Stimulated activated CD8-positive, alpha-beta memory T cell treated with anti-CD3 and anti-CD28 coated beads, Interleukin-12 subunit alpha, Interleukin-12 subunit beta, amount 100 ng/mL, for 4 hours (primary cell): ENCODE results near the gene ACSL3.

Source experiments
- DNase-seq: peaks from one replicate; pipeline ENCODE4 v3.0.0-alpha.2; 2020; ENCODE audit warnings: low read depth

The ACSL3 gene

GRCh38 chr2:222942561-222942960 is 81.7 kb downstream of the ACSL3 start:
- no peak for DNase-seq

- DNase-seq = no peak
Observed at GRCh38 chr2:222942977-222943376, 82.1 kb downstream of the ACSL3 start.

- DNase-seq = no peak
Observed at GRCh38 chr2:222943820-222944219, 83.0 kb downstream of the ACSL3 start.

- DNase-seq = no peak
Observed at GRCh38 chr2:222944552-222944951, 83.7 kb downstream of the ACSL3 start.

- no peak for DNase-seq
Observed at GRCh38 chr2:222944971-222945740, 84.3 kb downstream of the ACSL3 start.

DNA sequence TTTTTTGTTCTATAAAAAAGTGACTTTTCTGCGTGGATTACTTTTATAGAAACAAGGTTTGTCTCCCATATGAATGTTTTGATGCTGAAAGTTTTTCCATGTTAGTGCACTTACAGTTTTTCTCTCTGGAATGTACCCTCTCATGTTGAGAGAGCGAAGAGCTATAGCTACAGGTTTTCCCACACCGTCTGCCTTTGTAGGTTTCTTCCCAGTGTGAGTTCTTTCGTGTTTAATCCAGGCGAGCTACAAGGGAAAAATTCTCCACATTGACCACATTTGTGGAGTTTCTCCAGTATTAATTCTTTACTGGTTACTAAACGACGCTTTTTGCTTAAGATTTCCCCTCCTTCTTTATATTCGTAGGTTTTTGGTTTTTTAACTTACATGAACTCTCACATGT is 85.1 kb downstream of the ACSL3 start:
- DNase-seq = no peak

GRCh38 chr2:222946700-222947287 is 86.0 kb downstream of the ACSL3 start:
- no peak for DNase-seq

GRCh38 chr2:222949073-222949472 is 88.2 kb downstream of the ACSL3 start:
- no peak for DNase-seq

GRCh38 chr2:222949690-222950323 is 89.0 kb downstream of the ACSL3 start:
- no peak for DNase-seq

- DNase-seq = no peak
Observed at GRCh38 chr2:222950638-222951285, 89.9 kb downstream of the ACSL3 start.

GRCh38 chr2:222952204-222952603 is 91.4 kb downstream of the ACSL3 start:
- no peak for DNase-seq

- DNase-seq = no peak
Observed at GRCh38 chr2:222955008-222955407, 94.2 kb downstream of the ACSL3 start.

- DNase-seq = no peak
Observed at GRCh38 chr2:222959358-222959757, 98.5 kb downstream of the ACSL3 start.

- no peak for DNase-seq
Observed at GRCh38 chr2:222960126-222960525, 99.3 kb downstream of the ACSL3 start.

DNA sequence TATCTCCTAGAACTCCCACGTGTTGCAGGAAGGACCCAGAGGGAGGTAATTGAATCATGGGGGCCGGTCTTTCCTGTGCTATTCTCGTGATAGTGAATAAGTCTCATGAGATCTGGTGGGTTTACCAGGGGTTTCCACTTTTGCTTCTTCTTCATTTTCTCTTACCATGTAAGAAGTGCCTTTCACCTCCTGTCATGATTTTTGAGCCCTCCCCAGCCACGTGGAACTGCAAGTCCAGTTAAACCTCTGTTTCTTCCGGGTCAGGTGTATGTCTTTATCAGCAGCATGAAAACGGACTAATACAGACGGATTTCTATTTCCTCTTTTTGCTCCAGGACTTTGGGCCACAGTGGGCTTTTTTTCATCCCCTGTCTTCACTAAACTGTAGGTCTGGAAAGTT is 102.8 kb downstream of the ACSL3 start:
- DNase-seq = no peak

GRCh38 chr2:222964376-222965031 is 103.7 kb downstream of the ACSL3 start:
- no peak for DNase-seq

GRCh38 chr2:222965555-222965954 is 104.7 kb downstream of the ACSL3 start:
- DNase-seq = no peak

GRCh38 chr2:222968550-222969155 is 107.8 kb downstream of the ACSL3 start:
- DNase-seq = no peak

- DNase-seq = no peak
Observed at GRCh38 chr2:222969491-222969890, 108.7 kb downstream of the ACSL3 start.

DNA sequence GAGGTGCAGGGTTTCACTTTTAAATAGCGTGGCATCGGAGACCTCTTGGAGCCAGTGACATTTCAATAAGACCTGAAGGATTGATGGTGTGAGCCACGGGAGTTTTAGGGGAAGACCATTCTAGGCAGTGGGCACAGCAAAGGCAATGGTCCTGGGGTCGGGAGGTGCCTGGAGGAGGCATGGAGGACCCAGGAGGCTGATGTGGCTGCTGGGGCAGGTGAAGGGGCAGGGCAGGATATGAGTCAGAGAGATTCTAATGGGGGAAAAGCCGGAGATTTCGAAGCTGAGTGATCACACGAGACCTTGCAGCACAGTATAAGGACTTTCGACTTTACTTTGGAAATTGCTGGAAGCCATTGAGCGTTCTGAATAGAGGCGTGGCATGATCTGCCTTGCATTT is 111.6 kb downstream of the ACSL3 start:
- no peak for DNase-seq

GRCh38 chr2:222973237-222973636 is 112.4 kb downstream of the ACSL3 start:
- DNase-seq = no peak

DNA sequence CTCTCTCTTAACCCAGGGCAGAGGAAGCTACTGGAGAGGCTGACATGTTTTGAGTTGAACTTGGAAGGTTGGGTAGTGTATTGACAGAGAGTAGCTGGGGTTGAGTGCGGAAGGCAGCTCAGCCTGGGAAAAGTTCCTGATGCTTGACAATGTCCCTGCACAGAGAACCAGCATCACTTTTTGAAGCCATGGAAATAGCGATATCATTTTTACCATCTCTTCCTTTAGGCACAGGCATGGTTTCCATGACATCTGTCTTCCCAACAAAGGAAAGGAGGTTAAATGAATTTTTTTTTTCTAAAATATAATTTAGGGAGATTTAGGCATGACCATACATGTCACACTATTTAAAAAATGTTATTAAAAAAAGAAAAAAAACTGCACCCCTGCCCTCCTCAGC is 112.9 kb downstream of the ACSL3 start:
- no peak for DNase-seq
